Fibroblast of mammary gland (primary cell): ENCODE results near the gene KARS1.
A peak's percentile ranks its signal among the peaks of the same experiment; 100 is the strongest.

Experiments
- DNase-seq: peaks from one replicate; pipeline ENCODE4 v3.0.0-alpha.2; 2010; ENCODE audit warnings: low read depth
- H3K4me3 ChIP-seq: 2 replicates; pipeline ENCODE4 v1.5.1; 2011; ENCODE audit warnings: low read depth, mild to moderate bottlenecking, low read length, moderate library complexity; ENCODE audit not compliant: control insufficient read depth
- TF ChIP-seq, protein P1 (sequence below): conservative IDR thresholded peaks from 2 replicates; pipeline ENCODE4 v1.5.1; 2011; ENCODE audit warnings: low read depth, low read length, inconsistent platforms; ENCODE audit not compliant: control insufficient read depth, insufficient read depth

The KARS1 gene

DNA sequence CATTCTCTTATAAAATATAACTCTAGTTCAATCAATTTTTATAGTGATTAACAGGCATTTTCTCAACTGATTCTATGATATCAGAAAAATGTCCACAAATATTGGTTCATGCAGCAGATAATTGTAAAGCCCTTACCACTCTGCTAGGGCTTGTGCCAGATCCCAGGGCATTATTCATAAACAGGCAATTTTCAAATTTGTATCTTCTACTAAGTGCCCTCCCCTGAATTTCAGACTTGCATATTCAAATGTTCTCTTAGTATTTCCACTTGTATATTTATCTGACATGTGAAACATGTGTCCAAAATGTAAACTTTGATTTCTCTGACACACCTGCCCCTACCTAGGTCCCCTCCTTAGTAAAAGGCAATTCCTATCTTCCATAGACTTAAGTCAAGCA lies 20.0 kb upstream of the KARS1 start:
- no peak overlapping the region for H3K4me3 ChIP-seq
- TF ChIP-seq, protein P1, sequence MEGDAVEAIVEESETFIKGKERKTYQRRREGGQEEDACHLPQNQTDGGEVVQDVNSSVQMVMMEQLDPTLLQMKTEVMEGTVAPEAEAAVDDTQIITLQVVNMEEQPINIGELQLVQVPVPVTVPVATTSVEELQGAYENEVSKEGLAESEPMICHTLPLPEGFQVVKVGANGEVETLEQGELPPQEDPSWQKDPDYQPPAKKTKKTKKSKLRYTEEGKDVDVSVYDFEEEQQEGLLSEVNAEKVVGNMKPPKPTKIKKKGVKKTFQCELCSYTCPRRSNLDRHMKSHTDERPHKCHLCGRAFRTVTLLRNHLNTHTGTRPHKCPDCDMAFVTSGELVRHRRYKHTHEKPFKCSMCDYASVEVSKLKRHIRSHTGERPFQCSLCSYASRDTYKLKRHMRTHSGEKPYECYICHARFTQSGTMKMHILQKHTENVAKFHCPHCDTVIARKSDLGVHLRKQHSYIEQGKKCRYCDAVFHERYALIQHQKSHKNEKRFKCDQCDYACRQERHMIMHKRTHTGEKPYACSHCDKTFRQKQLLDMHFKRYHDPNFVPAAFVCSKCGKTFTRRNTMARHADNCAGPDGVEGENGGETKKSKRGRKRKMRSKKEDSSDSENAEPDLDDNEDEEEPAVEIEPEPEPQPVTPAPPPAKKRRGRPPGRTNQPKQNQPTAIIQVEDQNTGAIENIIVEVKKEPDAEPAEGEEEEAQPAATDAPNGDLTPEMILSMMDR = no peak
- DNase-seq = no peak

DNA sequence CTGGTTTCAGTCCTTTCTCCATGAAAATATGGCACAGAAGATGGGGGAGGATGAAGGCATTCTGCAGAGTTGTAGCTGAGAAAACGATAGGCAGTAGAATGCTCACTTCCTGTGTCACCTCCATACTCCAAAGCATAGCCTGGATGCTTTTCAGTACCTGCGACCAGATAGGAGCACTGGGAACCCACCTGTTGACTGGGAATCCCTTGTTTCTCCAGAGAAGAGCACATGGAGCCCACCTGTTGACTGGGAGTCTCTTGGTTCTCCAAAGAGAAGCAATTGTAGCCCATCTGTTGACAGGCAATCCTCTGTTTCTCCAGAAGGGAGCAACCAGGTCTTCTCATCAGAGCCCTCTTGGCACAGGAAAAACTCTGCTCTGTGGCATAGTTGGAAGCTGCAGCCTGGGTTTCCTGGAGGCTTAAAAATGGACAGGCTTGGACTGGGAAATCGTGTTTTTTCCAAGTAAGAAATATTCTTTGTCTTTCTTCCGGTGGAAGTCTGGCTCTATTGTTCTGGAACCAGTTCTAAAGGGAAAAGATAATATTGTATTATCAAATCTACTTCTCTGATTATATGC lies 13.3 kb upstream of the KARS1 start:
- DNase-seq = no peak
- no peak overlapping the region for H3K4me3 ChIP-seq
- TF ChIP-seq, protein P1 = no peak

DNA sequence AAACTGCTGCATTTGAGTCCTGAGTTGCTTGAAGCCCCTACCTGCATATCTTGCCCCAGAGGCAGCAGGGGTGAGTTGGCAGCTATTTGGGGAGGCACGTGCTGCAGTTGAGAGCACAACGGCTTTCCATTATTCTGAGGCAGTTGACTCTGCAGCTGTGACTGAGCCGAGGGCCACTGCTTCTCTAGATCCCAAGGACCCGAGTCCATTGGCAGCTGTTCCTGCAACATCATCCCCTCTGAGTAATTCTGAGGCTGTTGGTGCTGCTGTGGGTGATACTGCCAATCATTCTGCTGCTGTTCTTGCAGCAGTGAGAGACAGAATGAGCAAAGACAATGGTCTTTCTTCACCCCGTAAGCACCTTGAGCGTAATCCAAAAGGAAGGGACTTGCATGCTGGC lies 12.9 kb upstream of the KARS1 start:
- TF ChIP-seq, protein P1 = no peak
- no peak for DNase-seq
- H3K4me3 ChIP-seq = no peak overlapping the region

DNA sequence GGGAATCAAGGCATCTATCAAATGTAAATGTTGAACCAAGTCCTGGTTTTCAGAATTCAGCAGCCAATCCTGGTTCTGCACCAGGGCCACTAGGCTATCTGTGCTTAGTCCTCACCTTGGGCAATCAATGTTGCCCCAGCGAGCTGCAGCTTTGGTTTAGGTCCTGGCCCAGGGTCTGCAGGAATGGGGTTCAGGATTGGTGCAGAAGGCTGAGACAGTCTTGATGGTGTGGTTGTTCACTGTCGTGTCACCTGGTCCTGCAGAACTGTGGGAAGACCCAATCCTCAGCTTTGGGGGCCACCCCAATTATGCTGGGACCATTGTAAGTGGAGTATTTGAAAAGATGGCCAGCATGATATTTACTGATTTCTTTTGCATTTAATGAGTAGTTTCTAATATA lies 10.7 kb upstream of the KARS1 start:
- no peak overlapping the region for H3K4me3 ChIP-seq
- TF ChIP-seq, protein P1 = no peak
- DNase-seq = no peak

DNA sequence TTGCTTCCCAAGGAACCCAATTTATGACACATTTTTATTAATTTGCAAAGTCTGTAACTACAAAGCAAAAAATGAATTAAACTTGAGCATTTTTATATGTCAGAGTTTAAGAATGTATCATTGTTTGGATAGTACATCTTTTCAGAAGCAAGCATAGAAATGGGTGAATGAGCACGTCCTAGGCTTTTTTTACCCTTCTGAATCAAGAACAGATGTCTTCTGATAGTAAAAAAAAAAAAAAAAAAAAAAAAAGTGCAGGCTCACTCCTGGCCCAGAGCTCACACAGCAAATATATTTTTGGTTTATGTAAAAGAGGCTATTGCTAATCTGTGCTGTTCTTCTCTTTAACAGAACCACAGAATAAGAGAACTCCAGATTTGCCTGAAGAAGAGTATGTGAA lies 6.5 kb upstream of the KARS1 start:
- DNase-seq = peak; percentile 75
- TF ChIP-seq, protein P1 = no peak
- no peak overlapping the region for H3K4me3 ChIP-seq

DNA sequence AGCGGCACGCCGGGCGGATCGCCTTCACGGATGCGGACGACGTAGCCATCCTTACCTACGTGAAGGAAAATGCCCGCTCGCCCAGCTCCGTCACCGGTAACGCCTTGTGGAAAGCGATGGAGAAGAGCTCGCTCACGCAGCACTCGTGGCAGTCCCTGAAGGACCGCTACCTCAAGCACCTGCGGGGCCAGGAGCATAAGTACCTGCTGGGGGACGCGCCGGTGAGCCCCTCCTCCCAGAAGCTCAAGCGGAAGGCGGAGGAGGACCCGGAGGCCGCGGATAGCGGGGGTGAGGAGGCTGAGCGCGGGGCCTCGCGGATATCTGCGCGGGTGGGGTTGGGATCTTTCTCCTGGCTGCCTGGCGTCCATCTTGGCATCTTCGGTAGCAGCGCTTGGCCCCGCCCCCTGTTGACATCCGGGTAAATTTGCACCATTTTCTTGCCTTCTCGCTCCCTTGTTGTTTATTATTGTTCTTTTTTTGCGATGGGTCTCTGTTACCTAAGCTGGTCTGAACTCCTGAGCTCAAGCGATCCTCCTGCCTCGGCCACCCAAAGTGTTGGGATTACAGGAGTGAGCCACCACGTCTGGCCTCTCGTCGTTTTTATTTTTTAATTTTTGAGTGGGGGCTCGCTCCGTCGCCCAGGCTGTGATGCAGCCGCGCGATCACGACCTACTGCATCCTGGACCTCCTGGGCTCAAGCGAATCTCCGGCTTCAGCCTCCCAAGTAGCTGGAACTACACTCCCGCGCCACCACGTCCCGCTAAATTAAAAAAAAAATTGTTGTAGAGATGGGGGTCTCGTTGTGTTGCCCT lies 1.0 kb upstream of the KARS1 start:
- TF ChIP-seq, protein P1 = no peak
- H3K4me3 ChIP-seq = peak overlapping the region; percentile 78
- DNase-seq = peak; percentile 68
